Erythroblast (primary cell): ENCODE measurements around the gene BMP6.

Experiments
- GATA1 ChIP-seq: IDR thresholded peaks from 2 replicates; pipeline ENCODE4 v1.6.1; 2011; ENCODE audit warnings: low read depth, mild to moderate bottlenecking, control low read depth, low read length, moderate library complexity
- POLR2A ChIP-seq: IDR thresholded peaks from 2 replicates; pipeline ENCODE4 v1.6.1; 2011; ENCODE audit warnings: mild to moderate bottlenecking, low read length

- TF ChIP-seq POLR2A = no peak
- no peak for TF ChIP-seq GATA1
Observed at GRCh38 chr6:7832904-7833750, 107.2 kb downstream of the BMP6 start.
